CD4-positive, alpha-beta T cell treated with Interleukin-17A for 1 hour (primary cell): Measurements from ENCODE around the gene JCHAIN.

Experiments
- DNase-seq: peaks from one replicate; pipeline ENCODE4 v3.0.0-alpha.2; 2020

Gene JCHAIN

GRCh38 chr4:70634482-70634881 lies 31.8 kb downstream of the JCHAIN start:
- no peak for DNase-seq

GRCh38 chr4:70632028-70632427 lies 34.3 kb downstream of the JCHAIN start:
- no peak for DNase-seq

- no peak for DNase-seq
These were observed 36.1 kb downstream of the JCHAIN start for GRCh38 chr4:70630162-70630561.

- DNase-seq: no peak
These were observed 36.7 kb downstream of the JCHAIN start for GRCh38 chr4:70629469-70630090.

DNA sequence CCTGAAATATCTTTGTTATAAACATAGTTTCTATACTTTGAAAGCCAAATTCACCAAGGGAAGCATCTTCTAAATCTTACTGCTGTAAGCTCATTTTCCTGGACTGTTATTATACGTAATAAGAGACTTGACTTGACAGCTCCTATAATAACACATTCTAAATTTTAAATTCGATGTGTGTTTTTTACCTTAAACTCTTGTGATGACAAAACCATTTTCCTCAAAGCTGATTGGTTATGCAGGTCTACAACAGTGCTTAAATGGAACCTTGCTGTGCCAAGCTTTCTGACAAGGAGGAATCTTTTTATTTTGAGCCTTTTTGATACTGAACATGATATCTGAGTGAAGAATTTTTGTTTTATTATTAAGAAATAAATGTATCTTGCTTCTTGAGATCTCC lies 37.9 kb downstream of the JCHAIN start, which contains the start of gene ENAM:
Gene ENAM, plus strand, starts transcription at position 301 of the 400 bp plus-strand sequence. CDS start 757 bp downstream, outside the sequence.
- DNase-seq: no peak

GRCh38 chr4:70627620-70628019 lies 38.7 kb downstream of the JCHAIN start:
- DNase-seq: no peak

DNA sequence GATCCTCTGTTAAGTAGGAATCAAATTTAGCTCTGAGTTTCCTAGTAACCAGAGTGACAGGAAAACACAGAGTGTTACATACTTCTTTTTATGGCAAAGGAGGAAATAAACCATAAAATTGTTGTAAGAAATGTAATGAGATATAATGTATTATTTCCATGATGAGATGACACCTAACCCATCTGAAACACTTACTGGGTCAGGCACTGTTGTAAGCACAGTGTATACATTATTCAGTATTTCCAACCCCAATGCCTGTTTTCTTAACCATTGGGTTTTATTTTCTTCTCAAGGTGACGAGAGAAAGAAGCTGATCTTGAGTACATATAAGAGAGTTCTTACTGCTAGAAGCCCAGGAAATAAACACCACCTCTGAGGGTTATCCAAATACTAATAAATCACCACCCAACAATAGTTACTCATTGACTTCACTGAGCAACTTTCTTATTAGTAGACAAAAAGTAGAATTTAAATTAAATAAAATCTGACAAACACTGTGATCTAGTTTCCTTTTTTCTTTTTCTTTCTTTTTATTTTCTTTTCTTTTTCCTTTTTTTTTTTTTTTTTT lies 42.0 kb downstream of the JCHAIN start:
- no peak for DNase-seq

- no peak for DNase-seq
These were observed 43.0 kb downstream of the JCHAIN start for GRCh38 chr4:70623323-70623722.

DNA sequence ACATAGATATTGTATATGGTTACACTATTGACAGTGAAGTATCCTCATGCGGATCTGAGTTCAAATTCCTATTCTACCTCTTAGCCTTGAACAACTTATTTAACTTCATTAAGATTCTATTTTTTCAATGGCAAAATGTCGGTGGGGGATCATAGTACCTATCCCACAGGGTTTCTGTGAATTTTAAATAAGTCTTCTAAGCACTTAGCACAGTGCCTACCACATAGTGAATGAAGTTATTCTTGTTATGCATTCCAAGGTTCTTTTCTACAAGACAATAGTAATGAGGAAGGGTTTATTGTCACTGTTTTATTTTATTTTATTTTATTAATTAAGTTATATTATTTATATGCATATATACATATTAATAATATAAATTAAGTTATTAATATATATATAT lies 46.5 kb downstream of the JCHAIN start:
- DNase-seq: no peak

GRCh38 chr4:70619288-70619687 lies 47.0 kb downstream of the JCHAIN start:
- no peak for DNase-seq

DNA sequence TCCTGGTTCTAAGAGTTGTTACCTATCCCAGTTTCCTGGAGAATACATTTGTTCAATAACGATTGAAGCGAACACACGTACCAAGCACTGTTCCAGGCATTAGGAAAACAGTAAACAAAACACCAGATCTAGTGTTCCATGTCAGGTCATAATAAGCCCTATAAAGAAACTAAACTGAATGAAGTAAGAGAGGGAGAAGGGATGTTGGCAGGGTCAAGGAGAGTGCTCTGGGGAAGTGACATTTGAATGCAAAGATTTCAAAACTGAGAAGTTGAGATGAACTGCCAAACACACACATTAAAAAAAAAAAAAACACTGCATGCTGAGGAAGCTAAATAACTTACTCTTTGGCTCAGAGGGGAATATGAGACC lies 52.1 kb downstream of the JCHAIN start:
- no peak for DNase-seq

DNA sequence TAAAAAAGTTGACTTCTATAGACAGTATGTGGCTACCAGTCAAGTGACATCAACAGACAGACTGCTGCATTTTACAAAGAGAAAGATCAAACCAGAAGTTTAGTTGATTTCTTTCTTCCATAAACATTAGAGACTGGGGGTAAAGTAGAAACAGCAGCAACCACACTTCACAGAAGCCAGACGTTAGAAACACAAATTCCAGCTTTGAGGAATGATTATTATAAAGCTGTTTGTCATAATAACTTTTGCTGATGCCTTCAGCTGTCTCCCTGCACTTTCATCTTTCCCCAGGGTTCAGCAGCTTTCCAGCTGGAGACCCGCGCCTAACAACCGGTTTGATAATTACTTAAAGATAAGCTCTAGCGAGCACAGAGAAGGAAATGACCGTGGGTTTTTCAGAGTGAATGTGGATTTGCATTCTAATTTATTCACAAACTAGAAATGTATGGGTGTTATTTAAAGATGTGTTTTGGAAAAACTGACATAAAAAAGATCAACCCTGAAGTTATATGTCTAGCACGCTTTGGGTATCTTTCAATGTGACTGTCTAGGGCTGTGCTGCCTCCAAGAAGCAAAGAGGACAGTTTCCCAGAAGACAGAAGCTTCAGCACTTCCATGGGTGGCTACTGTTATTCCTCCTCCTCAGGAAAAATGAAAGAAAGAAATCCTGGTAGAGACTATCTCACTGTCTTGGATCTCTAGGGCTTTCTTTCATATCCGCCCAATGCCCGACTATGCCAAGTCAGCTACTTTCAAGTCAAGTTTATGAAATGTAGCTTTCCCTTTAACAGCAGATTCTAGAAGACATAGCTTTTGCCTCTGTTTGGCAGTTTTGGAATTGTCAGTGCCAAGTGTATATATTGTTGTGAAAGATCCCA lies 52.8 kb downstream of the JCHAIN start:
- DNase-seq: no peak

DNA sequence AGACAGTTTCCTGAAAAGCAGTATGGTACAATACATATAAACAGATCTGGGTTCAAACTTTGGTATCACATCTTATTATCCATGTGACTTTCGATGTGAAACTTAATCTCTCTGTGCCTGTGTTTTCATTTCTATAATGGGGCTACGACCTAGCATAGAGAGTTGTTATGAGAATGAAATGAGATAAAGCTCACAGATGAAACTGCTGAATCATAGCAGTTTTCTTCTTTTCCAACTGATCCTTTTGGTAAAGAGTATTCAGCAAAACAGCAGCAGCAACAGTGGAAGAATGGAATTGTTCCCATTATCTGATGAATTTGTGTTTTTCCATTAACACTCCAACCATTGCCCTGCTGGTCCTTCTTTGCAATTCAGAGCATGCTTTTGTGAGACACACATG lies 58.0 kb downstream of the JCHAIN start:
- no peak for DNase-seq

DNA sequence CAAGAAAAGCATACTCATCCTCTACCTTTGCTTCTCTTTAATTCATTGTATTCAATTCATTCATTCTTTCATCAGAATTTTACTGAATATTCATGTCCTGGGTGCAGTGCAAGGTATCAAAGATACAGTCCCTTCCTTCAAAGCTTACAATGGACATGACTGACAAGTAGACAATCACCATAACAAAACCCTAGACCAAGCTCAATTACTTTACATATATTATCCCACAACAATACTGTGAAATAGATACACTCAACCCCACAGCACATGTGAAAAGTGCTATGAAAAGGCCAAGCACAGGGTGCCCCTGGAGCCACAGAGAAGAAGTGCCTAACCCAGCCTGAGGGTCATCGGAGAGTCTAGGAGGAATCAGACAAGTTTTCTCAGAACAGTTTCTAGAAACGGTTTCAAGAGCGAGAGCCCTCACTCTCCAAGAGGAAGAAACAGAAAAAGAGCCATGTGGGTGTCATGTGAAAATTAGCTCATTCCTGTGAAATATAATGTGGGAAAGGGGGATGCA lies 58.9 kb downstream of the JCHAIN start:
- DNase-seq: no peak

DNA sequence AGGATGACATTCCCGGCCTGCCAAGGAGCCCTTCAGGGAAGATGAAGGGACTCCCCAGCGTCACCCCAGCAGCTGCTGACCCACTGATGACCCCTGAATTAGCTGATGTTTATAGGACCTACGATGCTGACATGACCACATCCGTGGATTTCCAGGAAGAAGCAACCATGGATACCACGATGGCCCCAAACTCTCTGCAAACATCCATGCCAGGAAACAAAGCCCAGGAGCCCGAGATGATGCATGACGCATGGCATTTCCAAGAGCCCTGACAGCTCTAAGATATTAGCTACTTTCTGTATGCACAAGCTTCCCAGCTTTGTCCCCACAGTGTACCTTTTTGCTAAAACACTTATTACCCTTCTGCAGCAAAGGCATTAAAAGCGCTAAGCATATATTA lies 59.8 kb downstream of the JCHAIN start:
- no peak for DNase-seq
